NCI-H2227 treated with DMSO at 0.1 percent for 48 hours (cell line): ENCODE measurements around the gene PCNA.
"Not testable (repeated sequence)": the region's sequence is repeated elsewhere in the genome, so short reads cannot be mapped to it uniquely, and the experiment has no call there.

Experiments used
- DNase-seq: peaks from one replicate; lab custom pipeline; 2025; lab: John Stamatoyannopoulos, UW

The PCNA gene

DNA sequence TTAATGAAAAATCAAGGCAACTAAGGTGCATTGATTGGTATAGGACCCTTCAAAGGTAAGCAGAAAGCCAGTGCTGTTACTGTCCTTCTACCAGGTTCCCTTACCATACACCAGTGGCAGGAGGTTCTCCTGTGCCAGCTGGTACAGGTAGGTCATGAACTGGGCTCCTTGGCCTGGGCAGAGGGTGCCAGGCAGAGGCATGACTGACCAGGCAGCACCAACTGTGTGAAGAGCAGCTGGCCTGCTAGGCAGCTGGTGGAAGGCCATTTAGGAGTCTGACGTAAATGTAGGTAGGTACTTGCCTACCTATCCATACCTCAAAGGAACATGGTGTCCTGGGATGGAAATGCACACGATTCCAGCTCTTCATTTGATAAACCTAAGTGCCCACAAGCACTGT is 23.3 kb downstream of the PCNA start:
- DNase-seq = no peak

DNA sequence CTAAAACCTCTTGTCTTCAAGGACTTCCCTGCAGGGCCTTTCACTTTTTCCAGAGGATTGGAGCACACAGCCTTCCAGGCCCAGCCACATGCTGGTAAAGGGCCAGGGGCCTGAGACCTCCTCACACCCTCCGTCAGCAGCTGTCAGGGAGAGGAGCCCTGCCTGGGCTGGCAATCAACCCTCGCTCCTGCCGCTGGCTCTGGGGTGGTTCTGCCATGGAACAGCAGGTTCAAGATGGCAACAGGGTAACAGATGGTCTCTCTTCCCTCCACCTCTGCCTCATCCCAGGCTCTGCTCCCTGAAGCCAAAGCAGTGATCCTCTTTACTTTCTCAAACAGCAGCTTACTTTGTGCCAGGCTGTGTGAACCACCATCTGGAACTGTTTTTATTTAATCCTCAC is 23.8 kb downstream of the PCNA start:
- no peak for DNase-seq

DNA sequence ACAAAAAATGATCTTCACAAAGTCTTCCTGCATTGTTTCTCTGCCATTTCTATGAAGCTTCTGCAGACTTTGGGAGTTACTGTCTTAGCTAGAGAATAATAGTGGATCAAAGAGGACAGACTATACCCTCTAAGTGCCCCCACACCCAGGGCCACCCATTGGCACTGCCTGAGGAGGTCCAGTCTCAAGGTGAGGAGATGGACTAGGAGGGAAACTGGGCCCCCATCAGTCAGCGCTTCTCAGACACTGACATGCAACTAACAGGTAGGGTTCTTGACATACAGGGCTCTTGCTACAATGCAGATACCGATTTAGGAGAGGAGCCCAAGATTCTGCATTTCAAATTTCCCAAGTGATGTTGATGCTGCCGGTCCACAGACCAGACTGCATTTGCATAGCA is 24.3 kb downstream of the PCNA start:
- no peak for DNase-seq

DNA sequence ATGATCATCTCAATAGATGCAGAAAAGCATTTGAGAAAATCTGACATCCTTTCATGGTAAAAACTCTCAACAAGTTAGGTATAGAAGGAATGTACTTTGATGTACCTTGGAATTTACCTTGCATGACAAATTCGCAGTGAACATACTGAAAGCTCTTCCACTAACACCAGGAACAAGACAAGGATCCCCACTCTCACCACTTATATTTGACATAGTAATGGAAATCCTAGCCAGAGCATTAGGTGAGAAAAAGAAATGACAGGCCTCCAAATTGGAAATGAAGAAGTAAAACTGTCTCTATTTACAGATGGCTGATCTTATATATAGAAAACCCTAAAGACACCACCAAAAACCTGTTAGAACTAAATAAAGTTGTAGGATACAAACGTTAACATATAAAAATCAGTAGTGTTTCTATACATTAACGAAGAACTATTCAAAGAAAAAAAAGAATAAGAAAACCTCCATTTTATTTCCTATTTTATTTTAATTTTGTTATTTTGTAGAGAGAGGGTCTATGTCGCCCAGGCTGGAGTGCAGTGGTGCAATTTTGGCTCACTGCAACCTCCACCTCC is 26.9 kb downstream of the PCNA start:
- DNase-seq = no peak

DNA sequence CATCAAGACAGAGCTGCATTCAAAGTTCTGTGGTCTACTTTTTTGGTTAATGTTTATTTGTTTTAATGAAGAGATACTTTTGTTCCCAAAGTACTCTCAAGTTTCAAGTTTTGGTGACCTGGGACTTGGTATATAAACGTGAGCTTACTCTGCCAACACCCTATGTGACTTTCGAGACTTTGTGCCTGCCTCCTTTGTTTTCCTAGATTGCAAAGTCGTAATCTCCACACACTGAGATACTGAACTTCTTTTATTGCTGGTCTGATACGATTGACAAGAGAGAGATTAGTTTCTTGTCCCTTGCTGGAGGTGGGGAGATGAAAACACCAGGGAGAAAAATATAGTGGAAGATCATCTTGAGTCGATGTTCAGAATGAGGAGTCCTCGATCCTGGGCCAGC is 27.9 kb downstream of the PCNA start:
- no peak for DNase-seq

DNA sequence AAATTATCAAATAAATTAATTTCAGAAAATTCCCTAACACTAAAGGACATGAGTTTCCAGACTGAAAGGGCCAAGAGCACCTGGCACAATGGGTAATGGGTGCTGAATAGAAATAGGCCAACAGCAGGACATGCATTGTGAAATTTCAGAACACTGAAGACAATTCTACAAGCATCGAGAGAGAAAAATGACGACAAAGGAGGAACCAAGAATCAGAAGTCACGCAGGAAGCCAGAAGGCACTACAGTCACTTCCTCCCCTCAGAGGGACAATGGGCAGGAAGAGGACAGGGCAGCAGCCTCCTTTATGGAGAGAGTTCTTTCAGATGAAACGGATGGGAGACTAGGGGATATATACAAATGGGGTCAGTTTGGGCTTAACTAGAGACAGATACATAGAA is 29.6 kb downstream of the PCNA start:
- DNase-seq = no peak

DNA sequence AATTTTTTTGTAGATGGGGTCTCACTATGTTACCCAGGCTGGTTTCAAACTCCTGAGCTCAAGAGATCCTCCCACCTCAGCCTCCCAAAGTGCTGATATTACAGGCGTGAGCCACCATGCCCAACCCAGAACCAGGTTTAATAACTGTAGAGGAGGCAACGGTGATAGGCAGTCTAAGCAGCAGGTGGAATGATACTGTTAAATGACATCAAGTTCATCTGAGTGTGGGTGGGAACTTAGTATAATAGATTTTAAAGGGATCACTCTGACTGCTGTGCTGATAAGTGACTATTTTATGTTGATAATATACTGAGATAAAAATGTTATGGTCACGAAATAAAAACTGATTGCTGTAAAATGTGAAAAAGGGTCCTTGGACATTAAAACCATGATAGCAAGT is 31.1 kb downstream of the PCNA start:
- DNase-seq = no peak

DNA sequence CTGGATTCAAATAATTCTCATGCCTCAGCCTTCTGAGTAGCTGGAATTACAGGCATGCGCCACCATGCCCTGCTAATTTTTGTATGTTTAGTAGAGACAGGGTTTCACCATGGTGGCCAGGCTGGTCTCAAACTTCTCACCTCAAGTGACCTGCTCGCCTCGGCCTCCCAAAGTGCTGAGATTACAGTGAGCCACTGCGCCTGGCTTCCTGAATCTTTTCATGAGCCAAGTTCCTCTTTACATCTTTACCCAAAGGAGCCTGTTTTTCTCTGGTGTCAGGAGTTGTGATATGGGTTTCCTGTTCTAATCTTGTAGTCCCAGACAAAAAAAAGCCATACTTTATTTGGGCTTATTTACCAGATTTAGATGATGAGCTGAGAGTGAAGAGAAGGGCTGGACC is 34.4 kb downstream of the PCNA start:
- no peak for DNase-seq

DNA sequence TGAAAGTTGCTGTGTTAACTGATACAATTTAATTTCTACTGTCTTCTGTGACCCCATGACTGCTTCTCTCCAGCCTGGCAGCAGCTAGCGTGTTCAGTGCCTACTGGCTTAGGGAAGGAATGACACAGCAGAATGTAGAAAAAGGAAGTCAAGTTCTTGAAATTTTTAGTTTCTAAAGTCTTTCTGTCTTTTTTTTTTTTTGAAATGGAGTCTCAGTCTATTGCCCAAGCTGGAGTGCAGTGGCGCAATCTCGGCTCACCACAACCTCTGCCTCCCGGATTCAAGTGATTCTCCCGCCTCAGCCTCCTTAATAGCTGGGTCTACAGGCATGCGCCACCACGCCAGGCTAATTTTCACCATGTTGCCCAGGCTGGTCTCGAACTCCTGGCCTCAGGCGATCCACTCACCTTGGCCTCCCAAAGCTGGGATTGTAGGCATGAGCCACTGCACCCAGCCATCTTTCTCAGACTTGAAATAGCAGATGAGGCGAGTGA is 39.3 kb downstream of the PCNA start:
- peak; percentile 8 for DNase-seq

DNA sequence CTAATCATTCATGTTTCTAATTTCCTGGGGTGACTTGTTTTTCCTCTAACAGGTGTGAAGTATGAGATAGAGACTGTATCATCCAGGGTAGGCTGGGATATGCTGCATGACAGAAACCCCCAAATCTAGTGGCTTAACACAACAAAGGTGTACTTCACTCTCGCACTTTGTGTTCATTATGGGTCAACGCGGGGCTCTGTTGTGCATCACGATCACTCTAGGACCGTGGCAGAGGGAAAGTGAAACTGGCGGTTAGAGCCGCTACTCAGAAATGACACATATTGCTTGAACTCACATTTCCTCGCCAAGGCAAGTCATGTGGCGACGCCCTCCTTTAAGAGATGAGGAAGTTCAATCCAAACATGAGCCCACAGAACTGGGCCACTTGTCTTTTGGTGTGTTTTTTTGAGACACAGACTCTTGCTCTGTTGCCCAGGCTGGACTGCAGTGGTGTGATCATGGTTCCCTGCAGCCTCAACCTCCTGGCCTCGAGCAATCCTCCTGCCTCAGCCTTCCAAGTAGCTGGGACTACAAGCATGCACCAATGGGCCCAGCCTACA is 41.3 kb downstream of the PCNA start:
- DNase-seq = no peak

DNA sequence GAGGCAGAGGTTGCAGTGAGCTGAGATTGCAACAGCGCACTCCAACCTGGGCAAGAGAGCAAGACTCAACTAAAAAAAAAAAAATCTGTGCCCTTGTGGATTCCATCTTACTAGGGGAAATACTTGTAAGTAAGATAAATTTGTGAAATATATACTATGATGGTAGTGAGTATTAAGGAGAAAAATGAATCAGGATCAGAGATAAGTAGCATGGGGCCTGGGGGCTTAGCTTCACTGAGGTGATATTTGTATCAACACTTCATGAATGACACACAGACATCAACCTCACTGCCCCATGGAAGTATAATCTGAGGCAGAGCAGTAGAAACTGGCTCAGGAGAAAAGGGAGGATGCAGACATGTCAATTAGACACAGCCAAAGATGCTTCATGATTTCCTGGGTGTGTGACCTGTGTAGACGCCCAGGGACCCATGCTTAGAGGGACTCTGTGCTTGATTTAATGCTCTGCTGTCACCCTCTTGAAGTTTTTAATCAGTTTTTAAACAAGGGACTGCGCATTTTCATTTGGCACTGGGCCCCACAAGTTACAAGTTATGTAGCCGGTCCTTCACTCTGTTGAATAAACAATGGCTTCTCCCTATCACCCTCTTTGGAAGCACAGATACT is 41.9 kb downstream of the PCNA start:
- no peak for DNase-seq

DNA sequence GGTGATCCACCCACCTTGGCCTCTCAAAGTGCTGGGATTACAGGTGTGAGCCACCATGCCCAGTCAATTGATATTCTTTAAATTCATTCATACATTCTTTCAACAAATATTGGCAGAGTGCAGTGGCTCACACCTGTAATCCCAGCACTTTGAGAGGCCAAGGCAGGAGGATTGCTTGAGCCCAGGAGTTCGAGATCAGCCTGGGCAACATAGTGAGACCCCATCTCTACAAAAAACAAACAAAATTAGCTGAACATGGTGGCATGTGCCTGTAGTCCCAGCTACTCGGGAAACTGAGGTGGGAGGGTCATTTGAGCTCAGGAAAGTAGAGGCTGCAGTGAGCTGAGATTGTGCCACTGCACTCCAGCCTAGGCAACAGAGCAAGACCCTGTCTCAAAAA is 42.8 kb downstream of the PCNA start:
- not testable (repeated sequence) for DNase-seq

DNA sequence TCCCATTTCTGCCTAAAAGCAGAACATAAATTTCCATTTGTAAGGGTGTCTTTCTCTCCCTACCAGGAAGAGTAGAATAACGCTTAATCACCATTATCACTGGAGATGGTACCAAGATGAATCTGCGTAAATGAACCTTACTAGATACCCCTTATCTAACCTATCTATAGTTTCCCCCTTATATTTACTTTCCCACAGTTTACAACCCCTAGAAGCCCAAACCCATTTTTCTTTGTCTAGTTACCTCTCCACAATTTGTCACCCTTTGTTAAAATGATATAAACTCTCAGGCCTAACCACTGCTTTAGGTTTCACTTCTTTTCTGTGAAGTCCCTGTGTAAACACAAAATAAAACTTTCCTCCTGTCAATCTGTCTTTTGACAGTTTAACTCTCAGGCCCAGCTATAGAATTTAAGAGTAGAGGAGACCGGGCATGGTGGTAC is 45.5 kb downstream of the PCNA start:
- DNase-seq = no peak

DNA sequence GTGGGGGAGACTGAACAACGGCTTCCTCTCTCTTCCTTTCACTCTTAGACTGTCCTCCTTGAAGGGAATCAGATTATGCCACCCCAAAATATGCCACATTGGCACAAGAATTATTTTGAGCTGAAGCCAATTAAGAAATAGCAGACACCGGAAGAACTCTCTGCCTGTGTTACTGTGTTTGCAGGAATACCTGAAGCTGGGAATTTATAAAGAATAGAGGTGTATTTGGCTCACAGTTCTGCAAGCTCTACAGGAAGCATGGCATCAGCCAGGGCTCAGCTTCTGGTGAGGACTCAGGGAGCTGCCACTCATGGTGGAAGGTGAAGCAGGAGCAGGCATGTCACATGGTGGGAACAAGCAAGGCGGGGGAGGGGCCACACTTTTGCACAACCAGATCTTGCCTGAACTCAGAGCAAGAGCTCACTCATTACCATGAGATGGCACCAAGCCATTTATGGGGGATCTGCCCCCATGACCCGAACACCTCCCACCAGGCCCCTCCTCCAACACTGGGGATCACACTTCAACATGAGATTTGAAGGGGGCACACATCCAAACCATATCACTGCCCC is 46.0 kb downstream of the PCNA start:
- no peak for DNase-seq

DNA sequence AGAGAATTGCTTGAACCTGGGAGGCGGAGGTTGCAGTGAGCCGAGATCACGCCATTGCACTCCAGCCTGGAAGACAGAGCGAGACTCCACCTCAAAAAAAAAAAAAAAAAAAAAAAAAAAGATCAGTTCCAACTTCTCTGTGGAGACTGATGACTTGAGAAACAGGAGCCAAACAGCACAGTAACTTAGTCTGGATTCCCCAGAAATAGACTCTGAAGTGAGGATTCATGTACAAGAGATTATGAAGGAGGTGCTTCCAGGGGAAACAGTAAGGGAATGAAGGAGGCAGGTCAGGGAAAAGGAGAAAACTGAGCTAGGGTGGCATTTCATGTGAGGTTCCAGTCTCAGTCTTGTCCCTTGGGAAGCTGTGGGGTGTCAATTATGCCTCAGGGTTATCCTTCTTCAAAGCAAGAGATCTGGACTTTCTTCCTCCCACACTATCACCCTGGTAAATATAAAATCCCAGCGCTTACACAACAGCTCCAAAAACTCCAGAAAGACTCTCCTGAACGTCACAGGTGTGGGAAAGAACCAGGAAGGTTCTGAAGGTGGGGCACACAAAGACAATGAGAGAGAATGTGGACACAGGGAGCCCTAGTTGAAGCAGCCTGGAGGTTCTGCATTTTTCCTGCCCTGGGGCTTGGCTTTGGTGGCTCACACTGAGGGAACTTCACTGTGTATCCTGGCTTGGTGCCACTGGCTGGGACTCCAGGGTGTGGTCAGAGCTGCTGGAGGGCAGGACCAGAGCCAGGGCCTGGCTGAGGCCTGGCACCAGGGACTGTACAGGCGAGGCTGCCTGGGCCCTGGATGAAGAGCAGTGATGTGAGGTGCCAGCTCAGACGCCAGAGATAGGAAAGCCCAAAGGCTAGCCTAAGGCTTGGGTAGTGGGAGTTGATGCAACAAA is 46.8 kb downstream of the PCNA start:
- DNase-seq = no peak

DNA sequence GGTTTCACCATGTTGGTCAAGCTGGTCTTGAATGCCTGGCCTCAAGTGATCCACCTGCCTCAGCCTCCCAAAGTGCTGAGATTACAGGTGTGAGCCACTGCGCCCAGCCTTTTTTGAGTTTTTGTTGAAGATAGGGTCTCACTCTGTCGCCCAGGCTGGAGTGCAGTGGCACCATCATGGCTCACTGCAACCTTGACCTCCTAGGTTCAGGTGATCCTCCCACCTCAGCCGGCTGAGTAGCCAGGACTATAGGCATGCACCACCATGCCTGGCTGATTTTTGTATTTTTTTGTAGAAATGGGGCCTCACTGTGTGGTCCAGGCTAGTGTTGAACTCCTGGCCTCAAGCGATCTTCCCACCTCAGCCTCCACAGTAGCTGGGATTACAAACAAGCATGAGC is 47.8 kb downstream of the PCNA start:
- not testable (repeated sequence) for DNase-seq

DNA sequence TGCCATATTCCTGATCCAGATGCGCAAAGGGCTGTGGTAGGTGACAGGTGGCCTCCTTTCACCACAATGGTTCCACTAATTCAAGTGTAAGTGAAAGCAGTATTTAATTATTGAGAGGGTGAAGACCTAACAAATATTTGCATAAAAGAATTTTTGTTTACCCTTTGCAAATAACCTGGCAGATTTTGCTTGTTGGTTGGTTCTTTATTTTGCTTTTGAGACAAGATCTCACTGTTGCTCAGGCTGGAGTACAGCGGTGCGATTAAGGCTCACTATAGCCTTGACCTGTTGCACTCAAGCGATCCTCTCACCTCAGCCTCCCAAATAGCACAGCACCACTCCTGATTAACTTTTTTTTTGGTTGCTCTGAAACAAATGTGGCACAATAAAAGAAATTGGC is 49.2 kb downstream of the PCNA start:
- DNase-seq = no peak

DNA sequence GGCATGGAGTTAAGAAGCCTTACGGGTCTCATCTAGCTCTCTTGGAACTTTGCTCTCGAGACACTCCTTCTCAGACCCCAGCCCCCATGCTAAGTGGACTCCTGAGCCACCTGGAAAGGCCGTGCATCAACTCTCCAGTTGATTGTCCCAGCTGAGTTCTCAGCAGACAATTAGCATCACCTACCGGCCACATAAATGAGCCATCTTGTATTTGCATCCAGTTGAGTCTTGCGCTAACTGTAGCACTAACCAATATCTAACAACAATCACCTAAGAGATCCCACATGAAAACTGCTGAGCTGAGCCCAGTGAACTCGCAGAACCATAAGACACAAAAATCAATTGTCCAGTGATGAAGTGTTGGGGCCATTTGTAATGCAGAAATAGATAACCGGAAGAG is 49.7 kb downstream of the PCNA start:
- no peak for DNase-seq

DNA sequence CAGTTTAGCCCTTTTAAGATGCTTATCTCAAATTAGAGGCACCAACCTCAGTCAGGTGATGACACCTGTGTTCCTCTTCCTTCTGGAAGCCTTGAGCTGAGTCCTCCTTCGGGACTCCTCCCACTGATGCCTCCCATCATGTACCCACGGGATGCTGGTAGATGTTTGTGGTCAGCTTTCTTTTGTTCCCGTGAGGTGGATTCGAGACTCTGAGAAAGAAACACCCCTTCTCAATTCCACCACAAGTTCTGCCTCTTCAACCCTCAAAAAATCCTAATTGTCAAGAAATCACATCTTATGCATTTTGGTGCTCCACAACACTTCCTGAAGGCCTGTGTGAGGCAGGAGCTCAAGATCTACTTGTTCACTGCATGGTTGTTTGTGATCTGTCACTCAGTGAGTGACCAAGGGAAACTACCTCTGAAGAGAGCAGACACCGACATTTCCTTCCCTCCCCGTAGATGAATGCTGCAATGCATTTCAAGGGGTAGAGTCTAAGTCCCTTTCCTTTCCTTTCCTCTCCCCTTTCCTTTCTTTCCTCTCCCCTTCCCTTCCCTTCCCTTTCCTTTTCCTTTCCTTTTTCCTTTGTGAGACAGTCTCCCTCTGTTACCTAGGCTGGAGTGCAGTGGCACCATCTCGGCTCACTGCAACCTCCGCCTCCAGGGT is 50.5 kb downstream of the PCNA start:
- DNase-seq = no peak

DNA sequence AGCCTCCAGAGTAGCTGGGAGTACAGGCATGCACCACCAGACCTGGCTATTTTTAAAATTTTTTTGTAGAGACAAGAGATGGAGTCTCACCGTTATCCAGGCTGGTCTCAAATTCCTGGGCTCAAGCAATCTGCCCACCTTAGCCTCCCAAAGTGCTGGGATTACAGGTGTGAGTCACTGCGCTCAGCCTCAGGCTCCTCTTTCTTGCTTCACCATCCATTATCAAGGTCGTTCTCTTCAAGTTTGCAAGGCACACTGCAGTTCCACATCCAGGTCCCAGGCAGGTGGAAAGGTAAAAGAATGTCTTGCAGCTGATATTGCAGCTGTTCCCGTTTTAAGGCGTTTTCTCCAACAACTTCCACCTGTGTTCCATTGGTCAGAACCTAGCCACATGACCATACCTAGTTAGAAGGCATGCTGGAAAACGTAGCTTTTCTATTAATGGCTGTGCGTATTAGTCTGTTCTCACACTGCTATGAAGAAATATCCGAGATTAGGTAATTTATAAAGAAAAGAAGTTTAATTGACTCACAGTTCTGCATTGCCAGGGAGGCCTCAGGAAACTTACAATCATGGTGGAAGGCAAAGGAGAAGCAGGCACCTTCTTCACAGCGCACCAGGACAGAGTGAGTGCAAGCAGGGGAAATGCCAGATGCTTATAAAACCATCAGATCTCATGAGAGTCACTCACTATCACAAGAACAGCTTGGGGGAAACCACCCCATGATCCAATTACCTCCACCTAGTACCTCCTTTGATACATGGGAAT is 51.7 kb downstream of the PCNA start:
- DNase-seq = no peak

DNA sequence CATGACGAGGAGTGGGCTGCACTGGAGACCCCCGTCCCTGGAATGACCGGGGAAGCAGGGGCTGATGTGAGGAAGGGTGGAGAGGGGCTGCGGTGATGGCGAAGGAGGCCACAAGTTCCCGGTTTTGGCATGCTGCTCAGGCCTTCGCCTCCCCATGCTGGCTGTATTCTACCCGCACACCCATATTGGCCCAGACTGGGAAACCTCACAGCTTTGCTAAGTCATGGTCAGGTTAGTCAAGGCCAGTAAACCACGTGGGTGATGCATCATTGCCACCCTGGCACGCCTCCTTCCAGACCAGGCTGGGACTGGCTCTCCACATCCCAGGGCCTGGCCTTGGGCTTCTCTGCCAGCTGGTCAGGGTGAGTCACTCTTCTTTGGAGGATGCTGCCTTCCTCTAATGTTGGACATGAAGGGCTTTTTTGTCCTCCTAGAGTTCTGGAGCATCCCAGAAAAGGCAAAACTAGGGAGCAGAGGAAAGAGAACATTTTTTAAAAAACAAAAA is 53.8 kb downstream of the PCNA start:
- DNase-seq = no peak
